ENCODE data around the gene MTFMT. TPM values are rescaled to one million over a fixed set of nuclear protein-coding genes. Genes with fewer than 3 reads are reported as not detected.
"Not testable (repeated sequence)": the region's sequence is repeated elsewhere in the genome, so short reads cannot be mapped to it uniquely, and the experiment has no call there.

Gene MTFMT
- total RNA-seq, 2 donors from 2014 or later: 11.6 to 17.1 TPM

- H3K4me1 Mint-ChIP-seq: peaks cover 9% of the 10 kb centered on the region
Observed at GRCh38 chr15:65054333-65055200, 25.1 kb upstream of the MTFMT start.

GRCh38 chr15:65052956-65053355, 23.5 kb upstream of the MTFMT start:
- H3K27ac Mint-ChIP-seq: no peak overlapping the region
- no peaks in the 10 kb centered on the region for H3K36me3 Mint-ChIP-seq (ENCODE audit: low read depth)
- H3K4me1 Mint-ChIP-seq: peaks cover 9% of the 10 kb centered on the region
- H3K27me3 Mint-ChIP-seq: no peaks in the 10 kb centered on the region
- no peak overlapping the region for H3K4me3 Mint-ChIP-seq
- no peaks in the 10 kb centered on the region for H3K9me3 Mint-ChIP-seq
- no peak for ATAC-seq (replicated peaks)

More at GRCh38 chr15:65054333-65055200, 25.1 kb upstream of the MTFMT start:
- Mint-ChIP-seq H3K36me3 (ENCODE audit: low read depth) (no peaks in the 10 kb centered on the region), H3K27ac (no peak overlapping the region), H3K4me3 (no peak overlapping the region), H3K9me3 (no peaks in the 10 kb centered on the region), H3K27me3 (no peaks in the 10 kb centered on the region)
- ATAC-seq (replicated peaks): peak; percentile 34

- H3K4me1 Mint-ChIP-seq: peaks cover 9% of the 10 kb centered on the region
- H3K27ac Mint-ChIP-seq: no peak overlapping the region
- no peaks in the 10 kb centered on the region for H3K27me3 Mint-ChIP-seq
- H3K9me3 Mint-ChIP-seq: no peaks in the 10 kb centered on the region
- ATAC-seq (replicated peaks): no peak
- no peak overlapping the region for H3K4me3 Mint-ChIP-seq
- no peaks in the 10 kb centered on the region for H3K36me3 Mint-ChIP-seq (ENCODE audit: low read depth)
Observed at GRCh38 chr15:65051266-65051665, 21.8 kb upstream of the MTFMT start.

- peak overlapping the region; percentile 68 for H3K4me3 Mint-ChIP-seq
Observed at GRCh38 chr15:65050270-65050669, 20.8 kb upstream of the MTFMT start.

GRCh38 chr15:65049418-65049840, 20.0 kb upstream of the MTFMT start:
- peak overlapping the region; percentile 72 for H3K27ac Mint-ChIP-seq
- no peaks in the 10 kb centered on the region for H3K27me3 Mint-ChIP-seq
- H3K9me3 Mint-ChIP-seq: no peaks in the 10 kb centered on the region
- ATAC-seq (replicated peaks): peak; percentile 99
- peak overlapping the region; percentile 68 for H3K4me3 Mint-ChIP-seq
- H3K36me3 Mint-ChIP-seq (ENCODE audit: low read depth): no peaks in the 10 kb centered on the region
- peaks cover 9% of the 10 kb centered on the region for H3K4me1 Mint-ChIP-seq

More at GRCh38 chr15:65050270-65050669, 20.8 kb upstream of the MTFMT start:
- no peak for ATAC-seq (replicated peaks)
- H3K27ac Mint-ChIP-seq: peak overlapping the region; percentile 72
- peaks cover 9% of the 10 kb centered on the region for H3K4me1 Mint-ChIP-seq
- no peaks in the 10 kb centered on the region for H3K36me3 Mint-ChIP-seq (ENCODE audit: low read depth)
- H3K9me3 Mint-ChIP-seq: no peaks in the 10 kb centered on the region
- H3K27me3 Mint-ChIP-seq: no peaks in the 10 kb centered on the region

- H3K4me1 Mint-ChIP-seq: peaks cover 9% of the 10 kb centered on the region
- no peaks in the 10 kb centered on the region for H3K9me3 Mint-ChIP-seq
- H3K27me3 Mint-ChIP-seq: no peaks in the 10 kb centered on the region
- H3K36me3 Mint-ChIP-seq (ENCODE audit: low read depth): no peaks in the 10 kb centered on the region
- no peak overlapping the region for H3K27ac Mint-ChIP-seq
- no peak overlapping the region for H3K4me3 Mint-ChIP-seq
- no peak for ATAC-seq (replicated peaks)
Observed at GRCh38 chr15:65048241-65048640, 18.8 kb upstream of the MTFMT start.

- Mint-ChIP-seq H3K4me1 (peaks cover 4% of the 10 kb centered on the region), H3K4me3 (no peak within 1 kb of the TSS), H3K36me3 (ENCODE audit: low read depth) (no peaks in the 10 kb centered on the region), H3K27me3 (peaks cover 5% of the 10 kb centered on the region), H3K27ac (no peak within 1 kb of the TSS), H3K9me3 (no peaks in the 10 kb centered on the region)
- ATAC-seq (replicated peaks): no peak
Observed at GRCh38 chr15:65044724-65045481, 15.5 kb upstream of the MTFMT start, which contains the start of gene SLC51B. Gene SLC51B (plus strand): TSS chr15:65045387. CDS start chr15:65050005, 4,618 bp downstream.

- not testable (repeated sequence) for H3K27me3 Mint-ChIP-seq; H3K9me3 Mint-ChIP-seq; H3K36me3 Mint-ChIP-seq (ENCODE audit: low read depth); H3K27ac Mint-ChIP-seq; H3K4me3 Mint-ChIP-seq; H3K4me1 Mint-ChIP-seq
- ATAC-seq (replicated peaks): peak; percentile 93
Observed at GRCh38 chr15:65044218-65044617, 14.8 kb upstream of the MTFMT start.

- no peak for ATAC-seq (replicated peaks)
- Mint-ChIP-seq H3K9me3 (no peaks in the 10 kb centered on the region), H3K36me3 (ENCODE audit: low read depth) (no peaks in the 10 kb centered on the region), H3K27ac (no peak overlapping the region), H3K4me1 (no peaks in the 10 kb centered on the region), H3K27me3 (peaks cover 5% of the 10 kb centered on the region), H3K4me3 (no peak overlapping the region)
Observed at GRCh38 chr15:65042776-65043327, 13.4 kb upstream of the MTFMT start.

- no peak overlapping the region for H3K27ac Mint-ChIP-seq
- no peak for ATAC-seq (replicated peaks)
- H3K9me3 Mint-ChIP-seq: no peaks in the 10 kb centered on the region
- no peaks in the 10 kb centered on the region for H3K4me1 Mint-ChIP-seq
- H3K4me3 Mint-ChIP-seq: no peak overlapping the region
- peaks cover 5% of the 10 kb centered on the region for H3K27me3 Mint-ChIP-seq
- H3K36me3 Mint-ChIP-seq (ENCODE audit: low read depth): no peaks in the 10 kb centered on the region
Observed at GRCh38 chr15:65041787-65042186, 12.3 kb upstream of the MTFMT start.

GRCh38 chr15:65040461-65040860, 11.0 kb upstream of the MTFMT start:
- H3K4me1 Mint-ChIP-seq: no peaks in the 10 kb centered on the region
- H3K27me3 Mint-ChIP-seq: peaks cover 5% of the 10 kb centered on the region
- no peak for ATAC-seq (replicated peaks)
- no peak overlapping the region for H3K27ac Mint-ChIP-seq
- H3K36me3 Mint-ChIP-seq (ENCODE audit: low read depth): no peaks in the 10 kb centered on the region
- no peaks in the 10 kb centered on the region for H3K9me3 Mint-ChIP-seq
- H3K4me3 Mint-ChIP-seq: no peak overlapping the region

- no peak overlapping the region for H3K27ac Mint-ChIP-seq
- ATAC-seq (replicated peaks): no peak
- peaks cover 5% of the 10 kb centered on the region for H3K27me3 Mint-ChIP-seq
Observed at GRCh38 chr15:65038836-65039235, 9.4 kb upstream of the MTFMT start.

GRCh38 chr15:65038428-65038827, 9.0 kb upstream of the MTFMT start:
- no peaks in the 10 kb centered on the region for H3K9me3 Mint-ChIP-seq
- peaks cover 5% of the 10 kb centered on the region for H3K27me3 Mint-ChIP-seq
- H3K27ac Mint-ChIP-seq: no peak overlapping the region
- no peak overlapping the region for H3K4me3 Mint-ChIP-seq
- H3K36me3 Mint-ChIP-seq (ENCODE audit: low read depth): no peaks in the 10 kb centered on the region
- ATAC-seq (replicated peaks): no peak
- no peaks in the 10 kb centered on the region for H3K4me1 Mint-ChIP-seq

More at GRCh38 chr15:65038836-65039235, 9.4 kb upstream of the MTFMT start:
- Mint-ChIP-seq H3K4me1 (no peaks in the 10 kb centered on the region), H3K4me3 (no peak overlapping the region), H3K9me3 (no peaks in the 10 kb centered on the region), H3K36me3 (ENCODE audit: low read depth) (no peaks in the 10 kb centered on the region)

- Mint-ChIP-seq H3K36me3 (ENCODE audit: low read depth) (no peaks in the 10 kb centered on the region), H3K4me3 (no peak overlapping the region), H3K4me1 (no peaks in the 10 kb centered on the region), H3K27me3 (peaks cover 7% of the 10 kb centered on the region), H3K27ac (no peak overlapping the region), H3K9me3 (no peaks in the 10 kb centered on the region)
- no peak for ATAC-seq (replicated peaks)
Observed at GRCh38 chr15:65037309-65037708, 7.9 kb upstream of the MTFMT start.

All from activated T-helper 17 cell treated with anti-CD3 and anti-CD28 coated beads, Interleukin-2, amount 50 U/mL, for 72 hours (primary cell).